Left ventricle myocardium superior (tissue), 1 donor: ENCODE results near the gene VAV2. TPM values are rescaled to one million over a fixed set of nuclear protein-coding genes. Genes with fewer than 3 reads are reported as not detected.
A peak's percentile ranks its signal among the peaks of the same experiment; 100 is the strongest.
"Not testable (repeated sequence)": the region's sequence is repeated elsewhere in the genome, so short reads cannot be mapped to it uniquely, and the experiment has no call there.

Source experiments
- ATAC-seq: fragments of 200-7000 bp; cut with Tn5 transposase; one replicate; pipeline ENCODE4 v1.9.1; 2020; ENCODE audit warnings: mild to moderate bottlenecking, moderate library complexity
- DNase-seq: peaks from one replicate; pipeline ENCODE4 v3.0.0-alpha.2; 2020
- intact Hi-C: fragments of 100-400 bp; cut with micrococcal nuclease; formaldehyde crosslinking; loops from one replicate; pipeline ENCODE4 v1.11.0; 2022
- total RNA-seq: library from RNA; stranded (reverse); fragmentation: NEBNext Ultra II Directional; extraction: Animal tissue kit (Norgen Biotek cat#: 25700); gene quantifications from one replicate; pipeline ENCODE4 v1.2.1, GENCODE V29; 2021
- donor health status: DM: no; HTN: yes; CAD: no; lungs with severe emphysema.

The VAV2 gene
- total RNA-seq, 1 donor from 2014 or later = 6.1 TPM

- DNase-seq (no peak), ATAC-seq (no peak)
- intact Hi-C loops = no loop called here
These were observed 59.5 kb downstream of the VAV2 start for GRCh38 chr9:133932633-133933032.

GRCh38 chr9:133932181-133932580, 59.9 kb downstream of the VAV2 start:
- intact Hi-C loops = no loop called here
- DNase-seq (peak; percentile 61), ATAC-seq (peak; percentile 37)

GRCh38 chr9:133930682-133931485, 61.2 kb downstream of the VAV2 start:
- DNase-seq (no peak), ATAC-seq (no peak)
- intact Hi-C loops = no loop called here

GRCh38 chr9:133930046-133930681, 62.0 kb downstream of the VAV2 start:
- intact Hi-C loops = no loop called here
- DNase-seq (no peak), ATAC-seq (no peak)

- ATAC-seq (no peak), DNase-seq (no peak)
- intact Hi-C loops = no loop called here
These were observed 62.5 kb downstream of the VAV2 start for GRCh38 chr9:133929599-133929998.

GRCh38 chr9:133928248-133928764, 63.8 kb downstream of the VAV2 start:
- ATAC-seq (no peak), DNase-seq (no peak)
- intact Hi-C loops = no loop called here

GRCh38 chr9:133927041-133927440, 65.1 kb downstream of the VAV2 start:
- DNase-seq = no peak
- no peak for ATAC-seq
- intact Hi-C loops = no loop called here

- DNase-seq = no peak
- ATAC-seq = no peak
- intact Hi-C loops = no loop called here
These were observed 65.8 kb downstream of the VAV2 start for GRCh38 chr9:133926165-133926856.

- intact Hi-C loops = no loop called here
- ATAC-seq (no peak), DNase-seq (no peak)
These were observed 67.7 kb downstream of the VAV2 start for GRCh38 chr9:133924453-133924852.

GRCh38 chr9:133923608-133924007, 68.5 kb downstream of the VAV2 start:
- intact Hi-C loops, DNase-seq, ATAC-seq: not testable (repeated sequence)

GRCh38 chr9:133921866-133922265, 70.3 kb downstream of the VAV2 start:
- no peak for DNase-seq
- no peak for ATAC-seq

GRCh38 chr9:133920471-133920870, 71.7 kb downstream of the VAV2 start:
- intact Hi-C loops = no loop called here
- DNase-seq = no peak
- ATAC-seq = no peak

More at GRCh38 chr9:133921866-133922265, 70.3 kb downstream of the VAV2 start:
- intact Hi-C loops = no loop called here

GRCh38 chr9:133919253-133920115, 72.6 kb downstream of the VAV2 start:
- intact Hi-C loops = no loop called here
- peak; percentile 48 for ATAC-seq
- no peak for DNase-seq

GRCh38 chr9:133918111-133918813, 73.9 kb downstream of the VAV2 start:
- intact Hi-C loops = no loop called here
- peak; percentile 22 for ATAC-seq
- DNase-seq = peak; percentile 50

- no peak for DNase-seq
- intact Hi-C loops = no loop called here
These were observed 74.7 kb downstream of the VAV2 start for GRCh38 chr9:133917375-133917774.

GRCh38 chr9:133916159-133916541, 76.0 kb downstream of the VAV2 start:
- no peak for ATAC-seq
- no peak for DNase-seq
- intact Hi-C loops = no loop called here

More at GRCh38 chr9:133917375-133917774, 74.7 kb downstream of the VAV2 start:
- ATAC-seq = no peak

GRCh38 chr9:133915534-133916158, 76.5 kb downstream of the VAV2 start:
- intact Hi-C loops = no loop called here
- ATAC-seq (no peak), DNase-seq (no peak)
